ENCODE data around the gene MKKS.

GRCh38 chr20:10443936-10444335 lies 9.9 kb upstream of the MKKS start:
- no peak for TF ChIP-seq PCBP2 (IDR thresholded peaks at IDR 0.05; ENCODE audit: low read depth, low read length, poor library complexity, severe bottlenecking)
- no peak for TF ChIP-seq CTCF (IDR thresholded peaks at IDR 0.05 in 2 of 3, conservative IDR thresholded peaks at IDR 0.05 in 1 of 3; ENCODE audit: insufficient read depth in 2 of 3, low read depth in 1 of 3, low read length in 3 of 3)
- TF ChIP-seq NUFIP1 (IDR thresholded peaks at IDR 0.05; ENCODE audit: partially characterized antibody), result no peak
- no peak for TF ChIP-seq CHD7 (IDR thresholded peaks at IDR 0.05; ENCODE audit: low read depth, low read length)
